Neural progenitor cell (in vitro differentiated cells): ENCODE measurements around the gene TMEM108.

ENCODE experiments used
- CTCF ChIP-seq: fragments of 200-600 bp; sonication (generic); IDR thresholded peaks from 2 replicates; pipeline ENCODE4 v1.5.1; 2017; ENCODE audit warnings: antibody characterized with exemption, mild to moderate bottlenecking
- EZH2 ChIP-seq: fragments of 200-600 bp; sonication (generic); IDR thresholded peaks from 2 replicates; pipeline ENCODE4 v1.6.1; 2017; ENCODE audit warnings: antibody characterized with exemption, mild to moderate bottlenecking, moderate library complexity

GRCh38 chr3:133259767-133260166 lies 221.6 kb downstream of the TMEM108 start:
- no peak for TF ChIP-seq CTCF
- no peak for TF ChIP-seq EZH2
